SK-N-SH (cell line): ENCODE results near the gene GALM. TPM values are rescaled to one million over a fixed set of nuclear protein-coding genes. Genes with fewer than 3 reads are reported as not detected.
"Not testable (repeated sequence)": the region's sequence is repeated elsewhere in the genome, so short reads cannot be mapped to it uniquely, and the experiment has no call there.

Experiments
- CTCF ChIA-PET: fragments of 300-600, 350-600 bp; formaldehyde crosslinking; extraction: SDS; loops from one replicate; lab custom pipeline; 2021; lab: Yijun Ruan, JAX
- POLR2A ChIA-PET: fragments of 350-600 bp; sonication (Branson Sonifier 250); formaldehyde crosslinking; extraction: SDS; loops from one replicate; lab custom pipeline; 2020; ENCODE audit warnings: antibody characterized with exemption, inconsistent platforms; lab: Yijun Ruan, JAX
- DNase-seq: peaks from one replicate; pipeline ENCODE4 v3.0.0; 2012
- H2AFZ ChIP-seq: fragments of 200-600 bp; sonication (generic); 2 replicates; pipeline ENCODE4 v1.8.1; 2016; ENCODE audit warnings: antibody characterized with exemption, mild to moderate bottlenecking, low read depth
- H3F3A ChIP-seq: fragments of 200-600 bp; sonication (generic); replicated peaks from 2 replicates; pipeline ENCODE3; 2016; ENCODE audit warnings: antibody characterized with exemption, mild to moderate bottlenecking; ENCODE audit not compliant: insufficient read depth
- H3K27ac ChIP-seq, 2 experiments: fragments of 200-500 bp in 1 of 2; fragments of 200-600 bp in 1 of 2; sonication (Bioruptor generic) in 1 of 2; sonication (generic), shearing (Covaris generic) in 1 of 2; 2 replicates each; pipeline versions ENCODE4 v1.5.1 to v1.6.1; 2014 to 2016; ENCODE audit warnings: low read depth in 2 of 2, inconsistent platforms in 1 of 2, low read length in 1 of 2, mild to moderate bottlenecking in 1 of 2, mixed read lengths in 1 of 2
- H3K27me3 ChIP-seq: fragments of 200-600 bp; sonication (generic), shearing (Covaris generic); 2 replicates; pipeline ENCODE4 v1.6.1; 2016; ENCODE audit warnings: mixed run types; ENCODE audit not compliant: insufficient read depth
- H3K36me3 ChIP-seq, 2 experiments: fragments of 200-500 bp in 1 of 2; fragments of 200-600 bp in 1 of 2; sonication (Bioruptor generic) in 1 of 2; sonication (generic) in 1 of 2; replicated peaks in 1 of 2; 2 replicates each; pipeline versions ENCODE3 to v1.5.1; 2014 to 2016; ENCODE audit warnings: low read length in 1 of 2, mild to moderate bottlenecking in 1 of 2; ENCODE audit not compliant: insufficient read depth in 2 of 2, control insufficient read depth in 1 of 2
- H3K4me1 ChIP-seq, 2 experiments: fragments of 200-500 bp in 1 of 2; fragments of 200-600 bp in 1 of 2; sonication (Bioruptor generic) in 1 of 2; sonication (generic), shearing (Covaris generic) in 1 of 2; 2 replicates each; pipeline versions ENCODE4 v1.5.1 to v1.6.1; 2014 to 2016; ENCODE audit warnings: low read depth in 1 of 2, low read length in 1 of 2, mixed run types in 1 of 2; ENCODE audit not compliant: insufficient read depth in 2 of 2, control insufficient read depth in 1 of 2
- H3K4me2 ChIP-seq: fragments of 200-600 bp; sonication (generic), shearing (Covaris generic); 2 replicates; pipeline ENCODE4 v1.6.1; 2017; ENCODE audit warnings: mixed run types
- H3K4me3 ChIP-seq, 2 experiments: fragments of 200-500 bp in 1 of 2; fragments of 200-600 bp in 1 of 2; sonication (Bioruptor generic) in 1 of 2; sonication (generic), shearing (Covaris generic) in 1 of 2; 2 replicates each; pipeline versions ENCODE4 v1.5.1 to v1.8.1; 2014 to 2016; ENCODE audit warnings: low read depth in 2 of 2, inconsistent platforms in 1 of 2, low read length in 1 of 2, mild to moderate bottlenecking in 1 of 2, mixed read lengths in 1 of 2, moderate library complexity in 1 of 2
- H3K79me2 ChIP-seq: fragments of 200-600 bp; sonication (generic); 2 replicates; pipeline ENCODE4 v1.8.1; 2017; ENCODE audit warnings: mild to moderate bottlenecking; ENCODE audit not compliant: insufficient read depth
- H3K9ac ChIP-seq: fragments of 200-600 bp; sonication (generic); 2 replicates; pipeline ENCODE4 v1.6.1; 2017; ENCODE audit warnings: mixed run types
- H3K9me2 ChIP-seq: fragments of 200-600 bp; sonication (generic); 2 replicates; pipeline ENCODE4 v1.6.1; 2017; ENCODE audit warnings: mixed run types
- H3K9me3 ChIP-seq: fragments of 200-600 bp; sonication (generic); 2 replicates; pipeline ENCODE4 v1.6.1; 2017; ENCODE audit warnings: mixed run types, mild to moderate bottlenecking, moderate library complexity
- H4K20me1 ChIP-seq: fragments of 200-600 bp; sonication (generic); 2 replicates; pipeline ENCODE4 v1.6.1; 2017; ENCODE audit warnings: mild to moderate bottlenecking, mixed run types; ENCODE audit not compliant: insufficient read depth
- FOSL2 ChIP-seq: IDR thresholded peaks from 2 replicates; pipeline ENCODE4 v1.4.0; 2012; ENCODE audit warnings: low read depth, mild to moderate bottlenecking, moderate library complexity, borderline replicate concordance
- GABPA ChIP-seq: IDR thresholded peaks from 2 replicates; pipeline ENCODE4 v1.4.0; 2012; ENCODE audit warnings: low read depth, mild to moderate bottlenecking
- MAX ChIP-seq: IDR thresholded peaks from 2 replicates; pipeline ENCODE4 v1.4.0; 2012; ENCODE audit warnings: low read depth
- NRF1 ChIP-seq: IDR thresholded peaks from 2 replicates; pipeline ENCODE4 v1.6.1; 2012; ENCODE audit warnings: low read depth, mild to moderate bottlenecking, low read length
- PBX3 ChIP-seq: IDR thresholded peaks from 2 replicates; pipeline ENCODE4; 2012
- POLR2AphosphoS5 ChIP-seq: IDR thresholded peaks from 2 replicates; pipeline ENCODE4 v1.6.1; 2012; ENCODE audit warnings: low read depth, low read length
- RCOR1 ChIP-seq: fragments of 150-350 bp; IDR thresholded peaks from 2 replicates; pipeline ENCODE4 v1.6.1; 2017; ENCODE audit warnings: antibody characterized with exemption, low read length
- ZBTB33 ChIP-seq: IDR thresholded peaks from 2 replicates; pipeline ENCODE4 v1.4.0; 2012; ENCODE audit warnings: low read depth, borderline replicate concordance
- WGBS: methylation state at CpG from one replicate; pipeline ENCODE4 v1.1.6; 2017; ENCODE audit warnings: low lambda C conversion rate; 5-methylcytosine and 5-hydroxymethylcytosine counted together
- polyA plus RNA-seq, 3 experiments: library from polyadenylated mRNA; depleted of rRNA; stranded (reverse); fragments of >200 nt; gene quantifications; 2 replicates each; pipeline ENCODE4 v1.2.3, GENCODE V29; 2012

GALM gene
- polyA plus RNA-seq, 1 of the 3 experiments (the other 2 are of a cell fraction) = 17.9 TPM

DNA sequence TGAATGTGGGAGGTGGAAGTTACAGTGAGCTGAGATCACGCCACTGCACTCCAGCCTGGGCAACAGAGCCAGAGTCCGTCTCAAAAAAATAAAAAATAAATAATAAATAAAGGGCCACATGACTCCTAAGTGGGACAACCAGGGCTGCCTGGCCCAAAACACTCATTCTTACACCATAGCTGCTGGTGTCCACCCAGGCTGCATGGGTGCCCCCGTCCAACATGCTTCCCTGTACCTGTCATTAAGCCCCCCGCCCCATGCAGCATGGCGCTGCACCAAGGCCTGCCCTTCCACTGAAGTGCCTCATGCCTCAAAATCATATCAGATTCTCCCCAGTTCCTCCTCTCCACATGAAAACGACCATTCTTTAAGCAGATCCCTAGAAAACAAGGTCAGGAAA, 10.8 kb downstream of the GALM start:
- TF ChIP-seq NRF1 (no peak), ZBTB33 (no peak), RCOR1 (no peak), GABPA (no peak), POLR2AphosphoS5 (no peak), FOSL2 (no peak)
- Histone ChIP-seq H3K9ac (no peak overlapping the region), H3K9me3 (no peaks in the 10 kb centered on the region), H3K9me2 (no peaks in the 10 kb centered on the region), H2AFZ (no peak overlapping the region), H3K27me3 (no peaks in the 10 kb centered on the region), H3F3A (no peaks in the 10 kb centered on the region), H3K36me3 (no peaks in the 10 kb centered on the region), H3K27ac (no peak overlapping the region), H3K4me3 (no peak overlapping the region), H3K4me2 (no peak overlapping the region), H4K20me1 (no peaks in the 10 kb centered on the region), H3K4me1 (no peaks in the 10 kb centered on the region), H3K79me2 (no peaks in the 10 kb centered on the region)
- 84% methylated on average over 6 of the region's 6 CpGs for WGBS
- DNase-seq = no peak
- ChIA-PET CTCF (interaction anchor here (0.7 to 1.0 kb wide), 3 partner anchors 10 to 125 kb away, joined by 3 to 5 read pairs (median 4); no protein-coding TSS in a partner anchor), POLR2A (no interaction called here)

DNA sequence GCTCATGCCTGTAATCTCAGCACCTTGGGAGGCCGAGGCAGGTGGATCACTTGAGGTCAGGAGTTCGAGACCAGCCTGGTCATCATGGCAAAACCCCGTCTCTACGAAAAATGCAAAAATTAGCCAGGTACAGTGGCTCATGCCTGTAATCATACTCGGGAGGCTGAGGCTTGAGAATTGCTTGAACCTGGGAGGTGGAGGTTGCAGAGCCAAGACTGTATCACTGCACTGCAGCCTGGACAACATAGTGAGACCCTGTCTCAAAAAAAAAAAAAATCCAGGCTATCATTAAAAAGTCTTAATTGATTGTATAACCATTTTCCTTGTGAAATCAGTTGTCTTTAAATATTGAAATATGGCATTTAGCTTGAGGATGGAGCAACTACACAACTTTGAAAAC, 15.0 kb downstream of the GALM start:
- H3K9ac ChIP-seq = not testable (repeated sequence)

DNA sequence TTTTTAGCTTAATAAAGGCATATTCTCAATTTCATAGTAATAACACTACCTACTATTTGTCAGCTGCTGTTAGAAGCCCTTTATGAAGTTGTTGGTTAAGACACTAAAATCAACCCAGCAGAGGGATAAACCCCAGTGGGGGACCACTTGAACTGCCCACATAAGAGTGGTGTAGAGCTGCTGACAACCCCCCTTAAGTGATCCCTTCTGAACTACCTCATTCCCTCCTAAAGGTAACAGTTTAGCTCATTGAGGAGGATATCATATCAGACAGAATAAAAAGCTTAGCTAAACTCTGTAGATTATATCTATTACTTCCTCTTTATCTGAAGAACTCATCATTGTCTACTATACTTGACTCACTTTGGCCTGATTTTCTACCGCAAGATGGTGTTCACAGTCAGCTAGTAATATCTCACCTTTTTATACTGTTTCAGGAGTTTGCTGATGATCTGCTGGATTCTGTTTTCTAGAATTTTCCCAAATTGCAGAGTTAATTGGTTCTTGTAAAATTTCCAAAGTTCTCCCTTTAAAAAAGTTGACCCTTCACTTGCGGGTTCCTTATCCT, 16.2 kb downstream of the GALM start:
- ChIA-PET CTCF (interaction anchor here (1.1 to 1.5 kb wide), 2 partner anchors 9 to 13 kb away, joined by 3 read pairs; no protein-coding TSS in a partner anchor), POLR2A (no interaction called here)
- Histone ChIP-seq H3K4me1 (no peaks in the 10 kb centered on the region), H3K4me3 (no peak overlapping the region), H4K20me1 (no peaks in the 10 kb centered on the region), H3K27ac (no peak overlapping the region), H3K4me2 (no peak overlapping the region), H3K27me3 (no peaks in the 10 kb centered on the region), H3K79me2 (no peaks in the 10 kb centered on the region), H2AFZ (no peak overlapping the region), H3K9me3 (no peaks in the 10 kb centered on the region), H3F3A (no peaks in the 10 kb centered on the region), H3K9me2 (no peaks in the 10 kb centered on the region), H3K36me3 (no peaks in the 10 kb centered on the region), H3K9ac (no peak overlapping the region)
- 96% methylated on average over 2 of the region's 2 CpGs for WGBS
- TF ChIP-seq MAX = no peak
- no peak for TF ChIP-seq PBX3
- DNase-seq = no peak

More for the DNA sequence above, 15.0 kb downstream of the GALM start:
- WGBS = 92% methylated on average over 5 of the region's 5 CpGs
- H3K4me3 ChIP-seq, H3K27me3 ChIP-seq, H4K20me1 ChIP-seq, H3K4me2 ChIP-seq, H3K4me1 ChIP-seq, H3K36me3 ChIP-seq, H3K79me2 ChIP-seq, H2AFZ ChIP-seq, H3K27ac ChIP-seq, POLR2A ChIA-PET, H3F3A ChIP-seq, DNase-seq, H3K9me2 ChIP-seq, H3K9me3 ChIP-seq: not testable (repeated sequence)
- CTCF ChIA-PET = interaction anchor here (0.6 to 1.5 kb wide), 2 partner anchors 10 to 732 kb away, joined by 3 read pairs; no protein-coding TSS in a partner anchor

GRCh38 chr2:38682620-38683019, 16.7 kb downstream of the GALM start:
- H3K79me2 ChIP-seq, H3K9me2 ChIP-seq, CTCF ChIA-PET, H3K4me3 ChIP-seq, H3K4me2 ChIP-seq, H2AFZ ChIP-seq, H3K27ac ChIP-seq, H3K9me3 ChIP-seq, H3K27me3 ChIP-seq, DNase-seq, H4K20me1 ChIP-seq, POLR2A ChIA-PET, H3K4me1 ChIP-seq, H3F3A ChIP-seq, H3K9ac ChIP-seq, H3K36me3 ChIP-seq: not testable (repeated sequence)
- 95% methylated on average over 10 of the region's 10 CpGs for WGBS
